GM12878 (cell line): ENCODE results near the gene DXO. TPM values are rescaled to one million over a fixed set of nuclear protein-coding genes. Genes with fewer than 3 reads are reported as not detected.
A peak's percentile ranks its signal among the peaks of the same experiment; 100 is the strongest.

Source experiments
- BCL11A ChIP-seq: IDR thresholded peaks from 2 replicates; pipeline ENCODE4 v1.6.1; 2011; ENCODE audit warnings: low read depth, low read length
- CBFB ChIP-seq: IDR thresholded peaks from 2 replicates; pipeline ENCODE4 v1.6.1; 2016; ENCODE audit warnings: antibody characterized with exemption, low read depth
- CBX5 ChIP-seq: sonication (generic); IDR thresholded peaks from 2 replicates; pipeline ENCODE4 v1.6.1; 2016; ENCODE audit warnings: low read depth, moderate library complexity, mild to moderate bottlenecking, inconsistent platforms
- CHD2 ChIP-seq: IDR thresholded peaks from 2 replicates; pipeline ENCODE4 v1.6.1; 2011; ENCODE audit warnings: low read depth, low read length, improper control_type of control experiment, borderline replicate concordance
- EED ChIP-seq: sonication (generic); IDR thresholded peaks from 2 replicates; pipeline ENCODE4 v1.6.1; 2016; ENCODE audit warnings: antibody characterized with exemption, low read depth
- HCFC1 ChIP-seq: fragments of 150-350 bp; IDR thresholded peaks from 2 replicates; pipeline ENCODE4 v1.6.1; 2014; ENCODE audit warnings: low read length
- IKZF1 ChIP-seq: fragments of 450-650 bp; conservative IDR thresholded peaks from 2 replicates; pipeline ENCODE4 v1.6.1; 2017; ENCODE audit warnings: antibody characterized with exemption, mild to moderate bottlenecking
- MXI1 ChIP-seq: fragments of 150-350 bp; IDR thresholded peaks from 2 replicates; pipeline ENCODE4 v1.6.1; 2011; ENCODE audit warnings: low read depth, mild to moderate bottlenecking, inconsistent platforms, low read length, improper control_type of control experiment
- MYB ChIP-seq: fragments of 150-350 bp; IDR thresholded peaks from 2 replicates; pipeline ENCODE4 v1.6.1; 2014; ENCODE audit warnings: mild to moderate bottlenecking, low read depth, low read length, borderline replicate concordance
- NFIC ChIP-seq: IDR thresholded peaks from 2 replicates; pipeline ENCODE4 v1.6.1; 2012; ENCODE audit warnings: low read depth, mild to moderate bottlenecking, inconsistent platforms, low read length, moderate library complexity
- NFYB ChIP-seq: IDR thresholded peaks from 2 replicates; pipeline ENCODE4 v1.6.1; 2011; ENCODE audit warnings: low read depth, mild to moderate bottlenecking, low read length, improper control_type of control experiment, moderate library complexity; ENCODE audit not compliant: insufficient read depth
- NR2C1 ChIP-seq: fragments of 450-650 bp; IDR thresholded peaks from 2 replicates; pipeline ENCODE4 v1.6.1; 2017; ENCODE audit warnings: antibody characterized with exemption, mild to moderate bottlenecking, moderate library complexity
- POLR2A ChIP-seq: IDR thresholded peaks from 2 replicates; pipeline ENCODE4 v1.6.1; 2011; ENCODE audit warnings: low read depth, mild to moderate bottlenecking, low read length
- SMAD5 ChIP-seq: IDR thresholded peaks from 2 replicates; pipeline ENCODE4 v1.6.1; 2016; ENCODE audit warnings: antibody characterized with exemption, low read depth
- SP1 ChIP-seq: IDR thresholded peaks from one replicate; pipeline ENCODE4 v1.6.1; 2011; ENCODE audit warnings: low read depth, low read length
- SRF ChIP-seq, 2 experiments: IDR thresholded peaks; 2 replicates each; pipeline ENCODE4 v1.6.1; 2011; ENCODE audit warnings: low read depth in 2 of 2, low read length in 2 of 2, mild to moderate bottlenecking in 1 of 2, moderate library complexity in 1 of 2
- STAT3 ChIP-seq: IDR thresholded peaks from 2 replicates; pipeline ENCODE4 v1.6.1; 2011; ENCODE audit warnings: low read depth, low read length, improper control_type of control experiment
- SUZ12 ChIP-seq: fragments of 200-600 bp; sonication (generic); IDR thresholded peaks from one replicate; pipeline ENCODE4 v1.6.1; 2018; ENCODE audit warnings: antibody characterized with exemption, mild to moderate bottlenecking; ENCODE audit not compliant: unreplicated experiment
- YY1 ChIP-seq: IDR thresholded peaks from 2 replicates; pipeline ENCODE4 v1.6.1; 2011; ENCODE audit warnings: low read depth, mild to moderate bottlenecking, low read length
- ZNF207 ChIP-seq: fragments of 450-650 bp; IDR thresholded peaks from 2 replicates; pipeline ENCODE4 v1.6.1; 2014; ENCODE audit warnings: antibody characterized with exemption, mild to moderate bottlenecking, borderline replicate concordance
- ZNF384 ChIP-seq: IDR thresholded peaks from 2 replicates; pipeline ENCODE4 v1.6.1; 2012; ENCODE audit warnings: low read depth, mild to moderate bottlenecking, low read length, improper control_type of control experiment, borderline replicate concordance
- polyA plus RNA-seq, 11 experiments: library from polyadenylated mRNA; depleted of rRNA in 4 of 11; unstranded in 6 of 11; stranded (reverse) in 5 of 11; fragments of >200 nt; fragmentation: Nextera tagmentation in 4 of 11; fragmentation: Illumina TruSeq in 1 of 11; extraction: Ambion mirVana in 4 of 11; extraction: Trizol in 1 of 11; gene quantifications; 1 replicate in 1 of 11; 2 replicates in 10 of 11; pipeline versions ENCODE4 v1.2.1 to v1.2.3, GENCODE V29; 2011 to 2016; ENCODE audit warnings: inconsistent platforms in 2 of 11, missing spikeins in 2 of 11, low read depth in 1 of 11
- total RNA-seq, 4 experiments: library from RNA; depleted of rRNA in 3 of 4; stranded (reverse); fragments of >200 nt in 3 of 4; fragmentation: Illumina TruSeq in 1 of 4; extraction: Trizol in 1 of 4; gene quantifications; 2 replicates each; pipeline versions ENCODE4 v1.2.1 to v1.2.3, GENCODE V29; 2013 to 2021
- TF ChIP-seq, protein P1 (sequence below): fragments of 450-650 bp; IDR thresholded peaks from 2 replicates; pipeline ENCODE4 v1.6.1; 2016; ENCODE audit warnings: mild to moderate bottlenecking
- TF ChIP-seq, protein P2 (sequence below): fragments of 450-650 bp; IDR thresholded peaks from 2 replicates; pipeline ENCODE4 v1.6.1; 2018; ENCODE audit warnings: borderline replicate concordance, mild to moderate bottlenecking; ENCODE audit not compliant: partially characterized antibody
- TF ChIP-seq, protein P3 (sequence below): fragments of 450-650 bp; conservative IDR thresholded peaks from 2 replicates; pipeline ENCODE4 v1.6.1; 2017; ENCODE audit warnings: mild to moderate bottlenecking, moderate library complexity
- TF ChIP-seq, protein P4 (sequence below): fragments of 450-650 bp; IDR thresholded peaks from 2 replicates; pipeline ENCODE4 v1.6.1; 2017; ENCODE audit warnings: borderline replicate concordance

Gene DXO
- total and polyA plus RNA-seq, 10 of the 15 experiments (the other 5 are each of a cell fraction or from before 2014, with no cell fraction given), result 4.5 to 21.4 (median 16.3) TPM

DNA sequence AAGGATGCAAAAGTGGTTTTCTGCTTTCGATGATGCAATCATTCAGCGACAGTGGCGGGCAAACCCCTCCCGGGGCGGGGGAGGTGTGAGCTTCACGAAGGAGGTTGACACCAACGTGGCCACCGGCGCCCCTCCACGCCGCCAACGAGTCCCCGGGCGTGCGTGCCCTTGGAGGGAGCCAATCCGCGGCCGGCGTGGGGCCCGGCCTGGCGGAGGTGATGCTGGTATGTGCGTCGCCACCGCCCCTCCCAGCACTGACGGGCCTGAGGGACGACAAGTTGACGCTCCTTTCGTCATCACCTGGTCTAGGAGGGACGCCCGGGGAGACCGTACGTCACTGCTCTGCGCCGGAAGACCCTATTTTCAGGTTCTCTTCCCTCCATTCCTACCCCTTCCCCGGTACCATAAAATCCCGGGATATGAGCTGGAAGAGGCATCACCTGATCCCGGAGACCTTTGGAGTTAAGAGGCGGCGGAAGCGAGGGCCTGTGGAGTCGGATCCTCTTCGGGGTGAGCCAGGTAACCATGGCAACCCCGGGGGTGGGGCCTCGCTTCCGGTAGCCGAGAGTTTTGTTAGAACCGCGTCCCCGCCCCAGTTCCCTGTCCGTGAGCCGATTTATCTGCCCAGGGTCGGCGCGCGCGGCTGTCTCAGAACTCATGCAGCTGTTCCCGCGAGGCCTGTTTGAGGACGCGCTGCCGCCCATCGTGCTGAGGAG is at the start of gene DXO (continued):
- TF ChIP-seq SRF (IDR thresholded peaks at IDR 0.05; ENCODE audit: low read depth in 2 of 2, low read length in 2 of 2) (peak; percentile 46 to 75; a peak in 2 of 4 replicates), CBX5 (no peak), IKZF1 (peak; percentile 97), MXI1 (peak; percentile 77), HCFC1 (peak; percentile 65), POLR2A (peak; percentile 83), MYB (peak; percentile 21; the same call in 1 of the 2 replicates), CBFB (peak; percentile 71; the same call in 1 of the 2 replicates), SP1 (peak; percentile 74), ZNF384 (no peak), NFIC (no peak; the same call in 1 of the 2 replicates), SUZ12 (no peak), ZNF207 (peak; percentile 70; the same call in 1 of the 2 replicates), EED (peak; percentile 87), SMAD5 (no peak), YY1 (no peak; the same call in 1 of the 2 replicates), CHD2 (peak; percentile 76), STAT3 (no peak), NR2C1 (peak; percentile 17), BCL11A (no peak; the same call in 1 of the 2 replicates), NFYB (peak; percentile 70; the same call in 1 of the 2 replicates)
- TF ChIP-seq, protein P1, sequence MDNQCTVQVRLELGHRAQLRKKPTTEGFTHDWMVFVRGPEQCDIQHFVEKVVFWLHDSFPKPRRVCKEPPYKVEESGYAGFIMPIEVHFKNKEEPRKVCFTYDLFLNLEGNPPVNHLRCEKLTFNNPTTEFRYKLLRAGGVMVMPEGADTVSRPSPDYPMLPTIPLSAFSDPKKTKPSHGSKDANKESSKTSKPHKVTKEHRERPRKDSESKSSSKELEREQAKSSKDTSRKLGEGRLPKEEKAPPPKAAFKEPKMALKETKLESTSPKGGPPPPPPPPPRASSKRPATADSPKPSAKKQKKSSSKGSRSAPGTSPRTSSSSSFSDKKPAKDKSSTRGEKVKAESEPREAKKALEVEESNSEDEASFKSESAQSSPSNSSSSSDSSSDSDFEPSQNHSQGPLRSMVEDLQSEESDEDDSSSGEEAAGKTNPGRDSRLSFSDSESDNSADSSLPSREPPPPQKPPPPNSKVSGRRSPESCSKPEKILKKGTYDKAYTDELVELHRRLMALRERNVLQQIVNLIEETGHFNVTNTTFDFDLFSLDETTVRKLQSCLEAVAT, result no peak; the same call in none of the 2 replicates
- TF ChIP-seq, protein P2, sequence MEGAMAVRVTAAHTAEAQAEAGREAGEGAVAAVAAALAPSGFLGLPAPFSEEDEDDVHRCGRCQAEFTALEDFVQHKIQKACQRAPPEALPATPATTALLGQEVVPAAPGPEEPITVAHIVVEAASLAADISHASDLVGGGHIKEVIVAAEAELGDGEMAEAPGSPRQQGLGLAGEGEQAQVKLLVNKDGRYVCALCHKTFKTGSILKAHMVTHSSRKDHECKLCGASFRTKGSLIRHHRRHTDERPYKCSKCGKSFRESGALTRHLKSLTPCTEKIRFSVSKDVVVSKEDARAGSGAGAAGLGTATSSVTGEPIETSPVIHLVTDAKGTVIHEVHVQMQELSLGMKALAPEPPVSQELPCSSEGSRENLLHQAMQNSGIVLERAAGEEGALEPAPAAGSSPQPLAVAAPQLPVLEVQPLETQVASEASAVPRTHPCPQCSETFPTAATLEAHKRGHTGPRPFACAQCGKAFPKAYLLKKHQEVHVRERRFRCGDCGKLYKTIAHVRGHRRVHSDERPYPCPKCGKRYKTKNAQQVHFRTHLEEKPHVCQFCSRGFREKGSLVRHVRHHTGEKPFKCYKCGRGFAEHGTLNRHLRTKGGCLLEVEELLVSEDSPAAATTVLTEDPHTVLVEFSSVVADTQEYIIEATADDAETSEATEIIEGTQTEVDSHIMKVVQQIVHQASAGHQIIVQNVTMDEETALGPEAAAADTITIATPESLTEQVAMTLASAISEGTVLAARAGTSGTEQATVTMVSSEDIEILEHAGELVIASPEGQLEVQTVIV, result peak; percentile 81
- TF ChIP-seq, protein P3, sequence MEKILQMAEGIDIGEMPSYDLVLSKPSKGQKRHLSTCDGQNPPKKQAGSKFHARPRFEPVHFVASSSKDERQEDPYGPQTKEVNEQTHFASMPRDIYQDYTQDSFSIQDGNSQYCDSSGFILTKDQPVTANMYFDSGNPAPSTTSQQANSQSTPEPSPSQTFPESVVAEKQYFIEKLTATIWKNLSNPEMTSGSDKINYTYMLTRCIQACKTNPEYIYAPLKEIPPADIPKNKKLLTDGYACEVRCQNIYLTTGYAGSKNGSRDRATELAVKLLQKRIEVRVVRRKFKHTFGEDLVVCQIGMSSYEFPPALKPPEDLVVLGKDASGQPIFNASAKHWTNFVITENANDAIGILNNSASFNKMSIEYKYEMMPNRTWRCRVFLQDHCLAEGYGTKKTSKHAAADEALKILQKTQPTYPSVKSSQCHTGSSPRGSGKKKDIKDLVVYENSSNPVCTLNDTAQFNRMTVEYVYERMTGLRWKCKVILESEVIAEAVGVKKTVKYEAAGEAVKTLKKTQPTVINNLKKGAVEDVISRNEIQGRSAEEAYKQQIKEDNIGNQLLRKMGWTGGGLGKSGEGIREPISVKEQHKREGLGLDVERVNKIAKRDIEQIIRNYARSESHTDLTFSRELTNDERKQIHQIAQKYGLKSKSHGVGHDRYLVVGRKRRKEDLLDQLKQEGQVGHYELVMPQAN, result peak; percentile 93
- TF ChIP-seq, protein P4, sequence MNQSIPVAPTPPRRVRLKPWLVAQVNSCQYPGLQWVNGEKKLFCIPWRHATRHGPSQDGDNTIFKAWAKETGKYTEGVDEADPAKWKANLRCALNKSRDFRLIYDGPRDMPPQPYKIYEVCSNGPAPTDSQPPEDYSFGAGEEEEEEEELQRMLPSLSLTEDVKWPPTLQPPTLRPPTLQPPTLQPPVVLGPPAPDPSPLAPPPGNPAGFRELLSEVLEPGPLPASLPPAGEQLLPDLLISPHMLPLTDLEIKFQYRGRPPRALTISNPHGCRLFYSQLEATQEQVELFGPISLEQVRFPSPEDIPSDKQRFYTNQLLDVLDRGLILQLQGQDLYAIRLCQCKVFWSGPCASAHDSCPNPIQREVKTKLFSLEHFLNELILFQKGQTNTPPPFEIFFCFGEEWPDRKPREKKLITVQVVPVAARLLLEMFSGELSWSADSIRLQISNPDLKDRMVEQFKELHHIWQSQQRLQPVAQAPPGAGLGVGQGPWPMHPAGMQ, result no peak
